OCI-LY3 (cell line): Measurements from ENCODE around the gene CPEB1.

Source experiments
- CTCF ChIP-seq: fragments of 200-600, 300-600 bp; sonication (generic); IDR thresholded peaks from 2 replicates; pipeline ENCODE4 v1.5.1; 2014; ENCODE audit warnings: antibody characterized with exemption, low read length, low read depth
- EZH2phosphoT487 ChIP-seq: fragments of 200-600 bp; shearing (Covaris generic); IDR thresholded peaks from 2 replicates; pipeline ENCODE4 v1.6.1; 2018; ENCODE audit warnings: antibody characterized with exemption, mixed run types, low read depth

GRCh38 chr15:82537351-82537908 lies 109.7 kb downstream of the CPEB1 start:
- no peak for TF ChIP-seq CTCF
- no peak for TF ChIP-seq EZH2phosphoT487
